ENCODE measurements around the gene B4GALNT2.
A peak's percentile ranks its signal among the peaks of the same experiment; 100 is the strongest.

The B4GALNT2 gene

DNA sequence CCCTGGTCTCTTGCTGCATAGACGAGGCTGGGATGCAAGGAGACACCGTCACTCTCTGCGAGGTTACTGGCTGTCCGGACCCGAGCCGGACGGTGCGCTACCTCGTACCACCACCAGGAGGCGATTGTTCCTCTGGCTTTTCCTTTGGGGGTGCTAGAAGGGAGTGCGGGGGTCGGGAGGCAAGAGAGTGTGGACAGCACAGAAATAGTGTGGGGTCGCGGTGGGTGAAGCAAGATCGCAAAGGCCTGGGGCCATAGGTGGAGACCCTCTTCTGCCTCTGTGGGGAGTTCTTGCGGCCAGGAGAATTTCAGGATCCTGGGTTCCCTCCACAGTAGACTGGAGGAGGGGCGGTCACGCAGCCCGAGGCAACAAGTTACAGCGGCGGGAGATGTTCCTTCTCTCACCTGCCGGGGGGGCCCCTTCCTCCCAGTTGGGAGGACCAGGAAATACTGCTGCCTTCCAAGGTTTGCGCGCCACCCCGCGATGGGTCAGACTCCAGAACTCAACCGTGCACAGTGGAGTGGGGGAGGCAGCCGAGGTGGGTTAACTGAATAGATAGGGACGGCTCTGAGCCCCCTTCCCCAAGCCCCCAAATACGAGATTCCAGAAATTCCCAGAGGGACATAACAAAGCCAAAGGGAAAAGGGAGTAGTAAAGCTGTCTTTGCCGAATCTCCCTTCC is 91.1 kb downstream of the B4GALNT2 start:
- H3K27me3 ChIP-seq (ENCODE audit: insufficient read depth, low read depth, severe bottlenecking), result no peaks in the 10 kb centered on the region

DNA sequence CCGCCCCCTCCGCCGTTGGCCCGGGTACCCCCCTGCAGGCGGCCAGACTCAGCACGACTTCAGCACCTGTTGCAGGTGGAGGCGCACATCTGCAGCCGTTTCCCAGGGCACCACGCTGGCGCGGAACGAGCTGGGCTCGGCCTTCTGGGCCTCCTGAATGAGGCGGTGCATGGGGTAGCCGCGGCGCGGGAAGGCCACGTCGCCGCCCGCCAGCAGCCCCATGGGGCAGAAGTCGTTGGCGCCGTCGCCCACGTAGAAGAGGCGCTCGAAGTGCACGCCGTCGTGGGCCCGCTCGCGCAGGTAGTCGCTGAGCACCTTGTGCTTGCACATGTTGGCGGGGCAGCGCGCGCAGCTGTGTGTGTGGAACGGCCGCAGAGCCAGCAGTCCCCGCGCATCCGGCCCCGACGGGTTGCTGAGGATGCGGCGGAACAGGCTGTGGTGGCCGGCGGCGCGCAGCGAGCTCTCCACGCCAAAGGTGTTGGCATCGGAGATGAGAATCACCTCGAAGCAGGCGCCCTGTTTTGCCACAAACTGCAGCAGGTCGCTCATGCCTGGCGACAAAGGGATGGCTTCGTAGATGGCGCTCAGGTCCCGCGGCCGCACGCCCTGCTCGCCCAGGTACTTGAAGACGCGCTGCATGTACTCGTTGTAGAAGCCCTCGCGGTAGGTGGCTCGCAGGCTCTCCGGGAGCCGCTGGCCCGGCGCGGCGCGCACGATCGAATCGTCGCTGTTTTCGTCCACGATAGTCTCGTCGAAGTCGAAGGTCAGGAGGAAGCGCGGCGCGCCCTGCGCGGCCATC is 91.8 kb downstream of the B4GALNT2 start:
- Histone ChIP-seq H3K9me3 (ENCODE audit: severe bottlenecking) (no peaks in the 10 kb centered on the region), H3K27me3 (ENCODE audit: insufficient read depth, low read depth, severe bottlenecking) (no peaks in the 10 kb centered on the region), H3K27ac (no peak overlapping the region), H3K4me3 (ENCODE audit: low read depth, low read length) (no peak overlapping the region), H3K36me3 (no peaks in the 10 kb centered on the region; the same call in 1 of the 2 replicates)
- no peak for DNase-seq
- TF ChIP-seq, protein P1, sequence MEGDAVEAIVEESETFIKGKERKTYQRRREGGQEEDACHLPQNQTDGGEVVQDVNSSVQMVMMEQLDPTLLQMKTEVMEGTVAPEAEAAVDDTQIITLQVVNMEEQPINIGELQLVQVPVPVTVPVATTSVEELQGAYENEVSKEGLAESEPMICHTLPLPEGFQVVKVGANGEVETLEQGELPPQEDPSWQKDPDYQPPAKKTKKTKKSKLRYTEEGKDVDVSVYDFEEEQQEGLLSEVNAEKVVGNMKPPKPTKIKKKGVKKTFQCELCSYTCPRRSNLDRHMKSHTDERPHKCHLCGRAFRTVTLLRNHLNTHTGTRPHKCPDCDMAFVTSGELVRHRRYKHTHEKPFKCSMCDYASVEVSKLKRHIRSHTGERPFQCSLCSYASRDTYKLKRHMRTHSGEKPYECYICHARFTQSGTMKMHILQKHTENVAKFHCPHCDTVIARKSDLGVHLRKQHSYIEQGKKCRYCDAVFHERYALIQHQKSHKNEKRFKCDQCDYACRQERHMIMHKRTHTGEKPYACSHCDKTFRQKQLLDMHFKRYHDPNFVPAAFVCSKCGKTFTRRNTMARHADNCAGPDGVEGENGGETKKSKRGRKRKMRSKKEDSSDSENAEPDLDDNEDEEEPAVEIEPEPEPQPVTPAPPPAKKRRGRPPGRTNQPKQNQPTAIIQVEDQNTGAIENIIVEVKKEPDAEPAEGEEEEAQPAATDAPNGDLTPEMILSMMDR (IDR thresholded peaks at IDR 0.05; ENCODE audit: low read depth, low read length), result no peak

More for the DNA sequence above, 91.1 kb downstream of the B4GALNT2 start:
- peak; percentile 66 for DNase-seq
- no peak overlapping the region for H3K4me3 ChIP-seq (ENCODE audit: low read depth, low read length)
- no peaks in the 10 kb centered on the region for H3K9me3 ChIP-seq (ENCODE audit: severe bottlenecking)
- TF ChIP-seq, protein P1 (IDR thresholded peaks at IDR 0.05; ENCODE audit: low read depth, low read length), result peak; percentile 91
- H3K27ac ChIP-seq, result no peak overlapping the region
- H3K36me3 ChIP-seq, result no peaks in the 10 kb centered on the region; the same call in 1 of the 2 replicates

DNA sequence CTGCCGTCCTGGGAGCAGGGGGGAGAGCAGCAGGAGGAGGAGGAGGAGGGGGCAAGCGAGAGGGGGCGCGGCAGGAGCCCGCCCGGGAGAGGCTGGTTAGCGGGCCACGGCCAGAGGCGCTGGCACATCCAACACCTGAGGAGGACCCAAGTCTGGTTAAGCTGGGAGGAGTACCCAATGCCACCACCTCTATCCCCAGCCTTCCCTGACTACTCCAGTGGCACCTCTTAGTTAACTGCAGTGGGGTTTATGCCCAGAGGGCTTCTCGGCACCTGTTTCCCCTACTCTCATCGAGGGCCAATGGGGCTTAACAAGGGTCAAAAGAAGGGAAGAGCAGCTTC is 92.4 kb downstream of the B4GALNT2 start:
- Histone ChIP-seq H3K36me3 (no peaks in the 10 kb centered on the region; the same call in 1 of the 2 replicates), H3K9me3 (ENCODE audit: severe bottlenecking) (no peaks in the 10 kb centered on the region), H3K4me3 (ENCODE audit: low read depth, low read length) (no peak overlapping the region), H3K27me3 (ENCODE audit: insufficient read depth, low read depth, severe bottlenecking) (no peaks in the 10 kb centered on the region), H3K27ac (no peak overlapping the region)
- TF ChIP-seq, protein P1 (IDR thresholded peaks at IDR 0.05; ENCODE audit: low read depth, low read length), result no peak
- no peak for DNase-seq

DNA sequence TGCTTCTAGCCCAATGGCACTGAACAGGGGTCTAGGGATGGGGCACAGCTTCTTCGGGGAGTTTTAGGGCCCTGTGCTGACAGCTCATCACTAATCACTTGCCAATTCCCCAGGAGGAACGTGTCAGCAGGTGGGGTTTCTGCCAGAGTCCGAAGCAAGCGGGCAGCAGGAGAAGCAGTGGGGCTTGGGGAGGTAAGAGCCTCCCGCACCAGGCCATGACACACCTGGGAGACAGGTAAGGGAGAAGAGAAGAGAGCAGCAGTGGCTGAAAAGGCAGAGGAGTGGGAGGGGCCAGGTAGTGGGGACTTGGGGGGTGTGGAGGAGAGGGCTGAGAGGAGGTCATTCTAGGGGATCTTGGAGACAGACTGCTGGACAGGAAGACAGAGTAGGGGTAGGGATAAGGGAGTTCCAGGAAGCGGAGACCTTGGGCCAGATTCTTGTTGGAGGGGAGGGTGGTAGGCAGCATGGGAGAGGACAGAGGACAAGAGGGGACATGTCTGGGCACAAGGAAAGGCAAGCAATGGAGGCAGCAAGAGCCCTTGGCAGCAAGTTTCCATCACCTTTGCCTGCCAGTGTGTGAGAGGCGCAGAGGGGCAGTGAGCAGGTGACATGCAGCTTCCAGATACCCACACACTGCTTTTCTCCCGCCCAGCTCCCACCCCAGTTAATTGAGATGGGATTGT is 93.1 kb downstream of the B4GALNT2 start:
- Histone ChIP-seq H3K27me3 (ENCODE audit: insufficient read depth, low read depth, severe bottlenecking) (no peaks in the 10 kb centered on the region), H3K4me3 (ENCODE audit: low read depth, low read length) (no peak overlapping the region), H3K36me3 (no peaks in the 10 kb centered on the region; the same call in 1 of the 2 replicates), H3K27ac (no peak overlapping the region; the same call in 1 of the 2 replicates), H3K9me3 (ENCODE audit: severe bottlenecking) (no peaks in the 10 kb centered on the region)
- no peak for DNase-seq
- TF ChIP-seq, protein P1 (IDR thresholded peaks at IDR 0.05; ENCODE audit: low read depth, low read length), result no peak

All from WERI-Rb-1 (cell line).